ENCODE results near the gene GALNT6.
"Not testable (repeated sequence)": the region's sequence is repeated elsewhere in the genome, so short reads cannot be mapped to it uniquely, and the experiment has no call there.

GALNT6 gene

DNA sequence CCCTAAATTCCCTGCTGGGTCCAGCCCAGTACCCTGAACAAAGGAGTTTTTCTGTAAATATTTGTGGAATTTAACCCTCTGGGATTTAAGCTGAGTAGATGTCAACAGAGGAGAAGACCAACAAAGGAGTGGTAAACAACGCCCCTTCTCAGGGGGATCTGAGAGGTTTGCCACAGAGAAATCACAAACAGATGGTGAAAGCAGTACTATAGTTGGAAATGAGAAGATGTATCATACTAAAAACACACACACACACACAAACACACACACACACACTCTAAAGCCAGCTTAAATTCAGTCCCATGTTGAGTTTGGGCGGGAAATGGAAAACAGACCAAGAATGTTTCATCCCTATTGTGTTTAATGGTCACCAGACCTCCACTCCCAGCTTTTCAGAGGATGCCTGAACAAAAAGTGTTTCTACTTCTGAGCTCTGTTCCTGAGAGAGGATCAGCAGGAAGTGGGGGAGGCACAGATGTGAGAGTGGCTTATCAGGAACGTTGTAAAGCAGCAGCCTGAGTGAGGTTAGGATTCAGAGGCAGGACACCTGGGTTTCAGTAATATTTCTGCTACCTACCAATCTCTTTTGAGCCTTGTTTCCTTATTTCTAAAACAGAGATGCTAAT, 70.4 kb downstream of the GALNT6 start:
- Histone ChIP-seq H3K27me3 (ENCODE audit: control insufficient read depth in 1 of 2, insufficient read depth in 1 of 2, low read length in 2 of 2) (no peaks in the 10 kb centered on the region), H3K79me1 (replicated peaks; ENCODE audit: low read length, poor library complexity, severe bottlenecking) (no peaks in the 10 kb centered on the region), H3K4me1 (ENCODE audit: control insufficient read depth, insufficient read depth, low read depth, low read length) (no peaks in the 10 kb centered on the region), H3K36me3 (ENCODE audit: control insufficient read depth in 1 of 2, insufficient read depth in 2 of 2, low read depth in 1 of 2, low read length in 2 of 2) (no peaks in the 10 kb centered on the region), H2BK5ac (ENCODE audit: low read depth, low read length, poor library complexity, severe bottlenecking) (no peak overlapping the region), H2AFZ (ENCODE audit: low read depth, low read length) (peak overlapping the region; percentile 78), H2AK5ac (ENCODE audit: low read length, severe bottlenecking) (no peak overlapping the region), H2BK15ac (ENCODE audit: low read depth, poor library complexity, severe bottlenecking) (no peak overlapping the region), H2BK12ac (ENCODE audit: low read length in 2 of 2) (no peak overlapping the region), H3K9me3 (ENCODE audit: control insufficient read depth, low read length) (no peaks in the 10 kb centered on the region), H3K4ac (ENCODE audit: low read depth in 1 of 2, low read length in 2 of 2) (no peak overlapping the region), H4K8ac (ENCODE audit: low read length) (no peak overlapping the region), H3K27ac (ENCODE audit: low read length, poor library complexity, severe bottlenecking) (no peak overlapping the region), H4K91ac (ENCODE audit: low read length) (no peak overlapping the region), H3K9ac (ENCODE audit: low read length) (no peak overlapping the region), H3K23ac (ENCODE audit: low read length in 2 of 2) (no peak overlapping the region), H3K4me2 (ENCODE audit: low read length, poor library complexity, severe bottlenecking) (no peak overlapping the region), H3K4me3 (ENCODE audit: insufficient read depth in 1 of 2, low read depth in 1 of 2, low read length in 2 of 2) (no peak overlapping the region), H3K14ac (ENCODE audit: low read length in 2 of 2) (peak overlapping the region in 1 of 2 experiments; percentile 26), H2BK120ac (ENCODE audit: low read depth, low read length) (no peak overlapping the region), H3K18ac (ENCODE audit: low read depth in 1 of 2, low read length in 2 of 2) (peak overlapping the region in 1 of 2 experiments; percentile 21)
- 75% methylated on average over 1 of the region's 3 CpGs for WGBS
- peak; percentile 10 for DNase-seq

DNA sequence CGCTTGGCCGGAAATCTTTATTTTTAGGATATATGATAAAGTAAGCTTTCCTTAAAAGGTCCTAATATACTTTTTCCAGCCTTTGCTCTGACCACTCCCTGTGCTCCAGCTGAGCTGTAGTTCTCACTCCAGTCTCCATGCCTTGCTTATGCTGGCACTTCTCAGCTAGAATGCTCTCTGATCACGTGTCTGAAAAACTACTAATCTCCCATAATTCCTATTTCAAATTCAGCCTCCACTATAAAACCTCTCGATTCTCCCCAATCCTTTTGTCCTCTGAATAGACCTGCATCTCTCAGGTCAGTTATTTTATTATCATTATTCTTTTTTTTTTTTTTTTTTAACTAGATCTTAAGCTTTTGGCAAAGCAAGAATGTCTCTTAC, 70.9 kb downstream of the GALNT6 start:
- no peak overlapping the region for H3K4ac ChIP-seq (ENCODE audit: low read depth in 1 of 2, low read length in 2 of 2)
- WGBS: 75% methylated on average over 2 of the region's 4 CpGs
- no peak for DNase-seq
- no peaks in the 10 kb centered on the region for H3K4me1 ChIP-seq (ENCODE audit: control insufficient read depth, insufficient read depth, low read depth, low read length)
- no peak overlapping the region for H2AK5ac ChIP-seq (ENCODE audit: low read length, severe bottlenecking)
- H3K4me2 ChIP-seq (ENCODE audit: low read length, poor library complexity, severe bottlenecking): no peak overlapping the region
- H3K9me3 ChIP-seq (ENCODE audit: control insufficient read depth, low read length): no peaks in the 10 kb centered on the region
- no peak overlapping the region for H3K18ac ChIP-seq (ENCODE audit: low read depth in 1 of 2, low read length in 2 of 2)
- no peak overlapping the region for H4K91ac ChIP-seq (ENCODE audit: low read length)
- no peak overlapping the region for H2AFZ ChIP-seq (ENCODE audit: low read depth, low read length)
- H3K14ac ChIP-seq (ENCODE audit: low read length in 2 of 2): no peak overlapping the region
- no peak overlapping the region for H3K23ac ChIP-seq (ENCODE audit: low read length in 2 of 2)
- H3K9ac ChIP-seq (ENCODE audit: low read length): no peak overlapping the region
- H3K4me3 ChIP-seq (ENCODE audit: insufficient read depth in 1 of 2, low read depth in 1 of 2, low read length in 2 of 2): no peak overlapping the region
- no peaks in the 10 kb centered on the region for H3K27me3 ChIP-seq (ENCODE audit: control insufficient read depth in 1 of 2, insufficient read depth in 1 of 2, low read length in 2 of 2)
- no peaks in the 10 kb centered on the region for H3K79me1 ChIP-seq (replicated peaks; ENCODE audit: low read length, poor library complexity, severe bottlenecking)
- no peak overlapping the region for H2BK15ac ChIP-seq (ENCODE audit: low read depth, poor library complexity, severe bottlenecking)
- H3K36me3 ChIP-seq (ENCODE audit: control insufficient read depth in 1 of 2, insufficient read depth in 2 of 2, low read depth in 1 of 2, low read length in 2 of 2): no peaks in the 10 kb centered on the region
- no peak overlapping the region for H3K27ac ChIP-seq (ENCODE audit: low read length, poor library complexity, severe bottlenecking)
- H2BK120ac ChIP-seq (ENCODE audit: low read depth, low read length): no peak overlapping the region
- no peak overlapping the region for H2BK5ac ChIP-seq (ENCODE audit: low read depth, low read length, poor library complexity, severe bottlenecking)
- no peak overlapping the region for H4K8ac ChIP-seq (ENCODE audit: low read length)
- no peak overlapping the region for H2BK12ac ChIP-seq (ENCODE audit: low read length in 2 of 2)

DNA sequence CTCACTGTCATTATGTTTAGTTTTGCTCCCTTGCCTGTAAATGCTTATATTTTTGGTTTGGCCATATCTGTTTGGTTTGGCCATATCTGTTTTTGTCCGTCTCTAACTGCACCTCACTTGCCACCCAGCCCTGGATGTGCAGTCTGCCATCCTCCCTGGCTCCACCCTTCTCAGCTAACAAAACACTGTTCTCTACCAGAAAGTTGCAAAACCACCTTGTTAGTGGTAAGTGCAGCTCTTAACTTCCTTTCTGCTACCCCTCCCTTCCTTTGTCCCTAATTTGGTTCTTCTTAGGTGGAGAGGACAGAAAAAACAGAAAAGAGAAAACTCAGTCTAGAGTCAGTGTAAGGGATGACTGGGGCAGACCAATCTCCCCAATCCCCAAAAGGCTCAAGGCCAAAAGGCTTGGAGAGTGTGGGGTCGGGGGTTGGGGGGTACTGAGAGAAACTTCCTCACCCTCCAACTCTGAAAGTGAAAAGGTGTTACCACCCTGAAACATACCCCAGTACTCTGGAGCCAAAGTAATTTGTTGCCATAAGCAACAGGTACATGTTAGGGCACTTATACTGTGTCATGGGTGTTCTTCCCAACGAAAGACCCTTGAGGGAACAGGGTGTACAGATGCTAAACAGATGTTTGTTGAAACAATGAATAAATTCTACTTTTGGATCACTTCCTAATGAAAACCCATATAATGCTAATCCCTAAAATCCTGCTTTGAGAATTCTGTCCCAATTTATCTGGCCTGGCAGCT, 72.2 kb downstream of the GALNT6 start:
- no peaks in the 10 kb centered on the region for H3K9me3 ChIP-seq (ENCODE audit: control insufficient read depth, low read length)

DNA sequence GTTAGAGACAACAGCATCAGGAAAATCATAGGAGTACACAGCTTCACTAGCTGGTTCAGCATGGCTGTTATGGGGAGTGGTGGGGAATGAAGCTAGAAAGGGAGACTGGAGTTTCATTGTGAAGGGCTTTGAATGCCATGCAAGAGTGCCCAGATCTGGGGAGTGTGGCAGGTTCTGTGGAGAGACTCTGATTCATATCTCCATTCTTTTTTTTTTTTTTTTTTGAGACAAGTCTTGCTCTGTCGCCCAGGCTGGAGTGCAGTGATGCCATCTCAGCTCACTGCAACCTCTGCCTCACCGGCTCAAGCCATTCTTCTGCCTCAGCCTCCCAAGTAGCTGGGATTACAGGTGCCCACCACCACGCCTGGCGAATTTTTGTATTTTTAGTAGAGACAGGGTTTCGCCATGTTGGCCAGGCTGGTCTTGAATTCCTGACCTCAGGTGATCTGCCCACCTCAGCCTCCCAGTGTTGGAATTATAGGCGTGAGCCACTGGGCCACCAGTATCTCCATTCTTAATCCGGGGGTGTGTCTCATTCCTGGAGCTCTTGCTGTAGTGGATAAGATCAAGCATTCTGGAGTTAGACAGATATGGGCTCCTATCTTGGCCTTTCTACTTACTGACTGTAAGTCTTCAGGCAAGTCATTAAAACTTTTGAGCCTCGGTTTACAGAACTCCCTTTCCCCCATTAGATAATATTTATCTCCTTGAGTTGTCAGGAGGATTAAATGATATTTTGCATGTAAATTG, 73.0 kb downstream of the GALNT6 start:
- H3K4me1 ChIP-seq (ENCODE audit: control insufficient read depth, insufficient read depth, low read depth, low read length); H4K8ac ChIP-seq (ENCODE audit: low read length); H2AK5ac ChIP-seq (ENCODE audit: low read length, severe bottlenecking); H3K36me3 ChIP-seq (ENCODE audit: control insufficient read depth in 1 of 2, insufficient read depth in 2 of 2, low read depth in 1 of 2, low read length in 2 of 2); H2BK120ac ChIP-seq (ENCODE audit: low read depth, low read length); H3K9me3 ChIP-seq (ENCODE audit: control insufficient read depth, low read length); H3K27me3 ChIP-seq (ENCODE audit: control insufficient read depth in 1 of 2, insufficient read depth in 1 of 2, low read length in 2 of 2); H3K4me3 ChIP-seq (ENCODE audit: insufficient read depth in 1 of 2, low read depth in 1 of 2, low read length in 2 of 2); H4K91ac ChIP-seq (ENCODE audit: low read length); DNase-seq; H3K27ac ChIP-seq (ENCODE audit: low read length, poor library complexity, severe bottlenecking); H3K4me2 ChIP-seq (ENCODE audit: low read length, poor library complexity, severe bottlenecking); H2BK5ac ChIP-seq (ENCODE audit: low read depth, low read length, poor library complexity, severe bottlenecking); H2AFZ ChIP-seq (ENCODE audit: low read depth, low read length); H2BK15ac ChIP-seq (ENCODE audit: low read depth, poor library complexity, severe bottlenecking); H3K23ac ChIP-seq (ENCODE audit: low read length in 2 of 2); H2BK12ac ChIP-seq (ENCODE audit: low read length in 2 of 2); H3K9ac ChIP-seq (ENCODE audit: low read length); H3K4ac ChIP-seq (ENCODE audit: low read depth in 1 of 2, low read length in 2 of 2); H3K18ac ChIP-seq (ENCODE audit: low read depth in 1 of 2, low read length in 2 of 2); H3K14ac ChIP-seq (ENCODE audit: low read length in 2 of 2); H3K79me1 ChIP-seq (replicated peaks; ENCODE audit: low read length, poor library complexity, severe bottlenecking): not testable (repeated sequence)
- WGBS: 97% methylated on average over 7 of the region's 8 CpGs

More for the DNA sequence above, 72.2 kb downstream of the GALNT6 start:
- Histone ChIP-seq H2BK15ac (ENCODE audit: low read depth, poor library complexity, severe bottlenecking) (no peak overlapping the region), H2BK120ac (ENCODE audit: low read depth, low read length) (no peak overlapping the region), H3K36me3 (ENCODE audit: control insufficient read depth in 1 of 2, insufficient read depth in 2 of 2, low read depth in 1 of 2, low read length in 2 of 2) (no peaks in the 10 kb centered on the region), H3K27me3 (ENCODE audit: control insufficient read depth in 1 of 2, insufficient read depth in 1 of 2, low read length in 2 of 2) (no peaks in the 10 kb centered on the region), H3K4ac (ENCODE audit: low read depth in 1 of 2, low read length in 2 of 2) (no peak overlapping the region), H4K8ac (ENCODE audit: low read length) (no peak overlapping the region), H2BK12ac (ENCODE audit: low read length in 2 of 2) (no peak overlapping the region), H3K4me2 (ENCODE audit: low read length, poor library complexity, severe bottlenecking) (no peak overlapping the region), H2BK5ac (ENCODE audit: low read depth, low read length, poor library complexity, severe bottlenecking) (no peak overlapping the region), H4K91ac (ENCODE audit: low read length) (no peak overlapping the region), H2AK5ac (ENCODE audit: low read length, severe bottlenecking) (no peak overlapping the region), H2AFZ (ENCODE audit: low read depth, low read length) (no peak overlapping the region), H3K4me3 (ENCODE audit: insufficient read depth in 1 of 2, low read depth in 1 of 2, low read length in 2 of 2) (no peak overlapping the region), H3K23ac (ENCODE audit: low read length in 2 of 2) (no peak overlapping the region), H3K4me1 (ENCODE audit: control insufficient read depth, insufficient read depth, low read depth, low read length) (no peaks in the 10 kb centered on the region), H3K27ac (ENCODE audit: low read length, poor library complexity, severe bottlenecking) (no peak overlapping the region), H3K14ac (ENCODE audit: low read length in 2 of 2) (no peak overlapping the region), H3K9ac (ENCODE audit: low read length) (no peak overlapping the region), H3K79me1 (replicated peaks; ENCODE audit: low read length, poor library complexity, severe bottlenecking) (no peaks in the 10 kb centered on the region), H3K18ac (ENCODE audit: low read depth in 1 of 2, low read length in 2 of 2) (no peak overlapping the region)
- WGBS: 95% methylated on average over 1 of the region's 3 CpGs
- DNase-seq: no peak
